ENCODE measurements around the gene GPRIN2.

GRCh38 chr10:46543466-46544377 is 12.7 kb downstream of the GPRIN2 start:
- TF ChIP-seq RAD21 (IDR thresholded peaks at IDR 0.05; ENCODE audit: low read length) (no peak), NRF1 (IDR thresholded peaks at IDR 0.05; ENCODE audit: low read depth, low read length) (no peak)

Measured in SK-N-SH (cell line).